Measurements from ENCODE around the gene MIA.
"Not testable (repeated sequence)": the region's sequence is repeated elsewhere in the genome, so short reads cannot be mapped to it uniquely, and the experiment has no call there.

MIA gene

DNA sequence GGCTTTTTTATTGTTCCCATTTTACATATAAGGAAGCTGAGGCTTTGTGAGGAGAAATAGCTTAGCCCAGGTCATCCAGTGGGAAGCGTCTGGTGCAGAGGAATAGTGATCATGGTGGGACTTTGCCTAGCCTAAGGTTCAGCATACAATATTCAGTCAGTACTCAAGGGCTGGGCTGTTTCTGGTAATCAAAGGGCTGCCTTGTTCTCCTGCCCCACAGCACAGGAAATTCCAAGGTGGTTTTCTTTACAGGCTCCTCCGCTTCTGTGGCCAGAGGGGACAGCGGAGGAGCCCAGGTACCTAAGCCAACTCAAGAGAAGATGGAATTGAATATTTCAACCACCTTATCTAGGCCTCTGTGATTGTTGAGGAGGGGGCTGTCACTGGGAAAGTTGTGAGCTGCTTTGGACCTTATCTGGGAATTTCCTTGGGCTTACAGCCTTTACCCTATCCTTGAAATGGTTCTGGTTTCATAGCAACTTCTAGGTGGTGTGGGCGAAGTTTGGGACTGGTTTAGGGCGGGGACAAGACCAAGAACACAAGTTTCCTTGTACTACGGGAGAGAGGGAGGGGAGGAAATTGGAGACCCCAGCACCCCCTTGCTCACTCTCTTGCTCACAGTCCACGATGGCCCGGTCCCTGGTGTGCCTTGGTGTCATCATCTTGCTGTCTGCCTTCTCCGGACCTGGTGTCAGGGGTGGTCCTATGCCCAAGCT lies at the start of gene MIA:
MIA (plus strand) TSS at position 606 of the 716 bp plus-strand sequence; CDS start at position 628, 22 bp downstream.
- no peak for DNase-seq

DNA sequence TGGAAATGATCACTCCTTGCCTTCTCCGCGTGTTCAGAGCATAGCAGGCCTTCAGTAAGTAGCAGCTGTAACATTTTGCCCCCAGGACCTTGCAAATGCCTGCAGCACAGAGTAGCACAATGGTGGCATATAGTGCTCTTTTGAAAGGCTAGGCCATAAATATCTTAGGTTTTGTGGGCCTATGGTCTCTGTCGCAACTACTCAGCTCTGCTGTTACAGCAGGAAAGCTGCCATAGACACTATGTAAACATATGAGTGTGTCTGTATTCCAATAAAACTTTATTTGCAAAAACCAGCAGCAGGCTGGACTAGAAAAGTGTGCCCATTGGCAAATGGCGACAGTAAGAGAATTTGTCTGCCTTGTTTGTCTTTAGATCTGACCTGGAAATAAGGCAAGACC lies 49.0 kb upstream of the MIA start:
- no peak for DNase-seq

DNA sequence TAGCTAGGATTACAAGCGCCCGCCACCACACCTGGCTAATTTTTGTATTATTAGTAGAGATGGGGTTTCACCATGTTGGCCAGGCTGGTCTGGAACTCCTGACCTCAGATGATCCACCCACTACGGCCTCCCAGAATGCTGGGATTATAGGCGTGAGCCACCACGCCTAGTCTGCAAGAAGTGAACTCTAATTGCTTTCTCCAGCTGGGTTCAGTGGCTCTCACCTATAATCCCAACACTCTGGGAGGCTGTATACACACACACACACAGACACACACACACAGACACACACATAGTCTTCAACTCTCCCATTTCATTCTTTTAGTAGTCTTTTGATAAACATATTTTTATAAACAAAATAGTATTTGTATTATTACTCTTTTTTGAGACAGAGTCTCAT lies 45.3 kb upstream of the MIA start:
- DNase-seq: not testable (repeated sequence)

DNA sequence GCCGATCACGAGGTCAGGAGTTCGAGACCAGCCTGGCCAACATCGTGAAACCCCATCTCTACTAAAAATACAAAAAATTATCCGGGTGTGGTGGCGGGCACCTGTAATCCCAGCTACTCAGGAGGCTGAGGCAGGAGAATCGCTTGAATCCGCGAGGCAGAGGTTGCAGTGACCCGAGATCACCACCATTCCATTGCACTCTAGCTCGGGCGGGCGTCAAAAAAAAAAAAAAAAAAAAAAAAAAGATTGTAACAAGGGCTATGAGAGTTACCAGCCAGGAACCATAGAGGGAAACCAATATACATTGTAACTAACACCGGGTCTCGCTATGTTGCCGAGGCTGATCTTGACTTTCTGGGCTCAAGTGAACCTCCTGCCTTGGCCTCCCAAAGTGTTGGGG lies 43.0 kb upstream of the MIA start:
- not testable (repeated sequence) for DNase-seq

DNA sequence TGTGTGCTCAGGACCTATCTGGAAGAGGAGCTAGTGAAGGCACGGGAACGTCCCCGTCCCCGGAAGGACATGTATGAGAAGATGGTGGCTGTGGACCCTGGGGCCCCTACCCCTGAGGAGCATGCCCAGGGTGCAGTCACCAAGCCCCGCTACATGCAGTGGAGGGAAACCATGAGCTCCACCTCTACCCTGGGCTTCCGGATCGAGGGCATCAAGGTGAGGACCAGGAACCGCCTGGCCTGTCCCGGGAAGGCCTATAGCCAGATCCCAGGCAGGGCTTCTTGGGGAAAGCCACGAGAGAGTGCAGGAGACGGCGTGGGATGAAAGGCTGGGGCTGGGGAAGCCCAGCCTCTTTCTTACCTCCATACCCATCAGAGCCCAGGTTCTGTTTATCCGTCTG lies 42.2 kb upstream of the MIA start:
- no peak for DNase-seq

DNA sequence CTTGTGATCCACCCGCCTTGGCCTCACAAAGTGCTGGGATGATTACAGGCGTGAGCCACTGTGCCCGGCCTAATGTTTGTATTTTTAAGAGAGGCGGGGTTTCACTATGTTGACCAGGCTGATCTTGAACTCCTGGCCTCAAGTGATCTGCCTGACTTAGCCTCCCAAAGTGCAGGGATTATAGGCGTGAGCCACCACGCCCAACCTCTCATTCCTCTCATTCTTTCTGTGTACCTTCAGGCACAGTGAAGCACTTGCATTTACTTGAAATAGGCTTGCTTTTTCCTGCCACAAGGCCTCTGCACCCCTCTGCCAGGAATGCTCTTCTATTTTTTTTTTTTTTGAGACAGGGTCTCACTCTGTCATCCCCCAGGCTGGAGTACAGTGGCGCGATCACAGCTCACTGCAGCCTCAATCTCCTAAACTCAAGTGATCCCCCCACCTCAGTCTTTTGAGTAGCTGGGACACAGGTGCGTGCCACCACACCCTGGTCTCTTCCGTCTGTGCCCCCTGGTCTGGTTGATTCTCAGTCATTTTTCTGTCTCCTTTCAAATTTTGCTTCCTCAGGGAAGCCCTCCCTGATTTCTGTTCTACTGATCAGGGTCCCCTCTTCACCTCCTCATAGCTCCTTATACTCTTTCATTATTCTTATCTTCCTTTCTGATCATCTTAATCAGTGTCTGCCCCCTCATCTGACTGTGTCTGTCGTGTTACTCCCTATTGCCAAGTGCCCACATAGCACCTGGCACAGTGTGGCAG lies 40.1 kb upstream of the MIA start:
- no peak for DNase-seq

DNA sequence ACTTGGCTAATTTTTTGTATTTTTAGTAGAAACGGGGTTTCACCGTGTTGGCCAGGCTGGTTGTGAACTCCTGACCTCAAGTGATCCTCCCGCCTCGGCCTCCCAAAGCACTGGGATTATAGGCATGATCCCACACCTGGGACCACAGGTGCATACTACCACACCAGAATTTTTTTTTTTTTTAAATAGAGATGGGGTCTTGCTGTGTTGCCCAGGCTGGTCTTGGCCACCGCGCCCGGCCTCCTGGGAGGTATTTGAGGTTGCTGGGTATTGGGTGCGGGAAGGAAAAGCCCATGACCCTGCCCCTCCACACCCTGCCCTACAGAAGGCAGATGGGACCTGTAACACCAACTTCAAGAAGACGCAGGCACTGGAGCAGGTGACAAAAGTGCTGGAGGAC lies 38.7 kb upstream of the MIA start:
- DNase-seq: no peak

DNA sequence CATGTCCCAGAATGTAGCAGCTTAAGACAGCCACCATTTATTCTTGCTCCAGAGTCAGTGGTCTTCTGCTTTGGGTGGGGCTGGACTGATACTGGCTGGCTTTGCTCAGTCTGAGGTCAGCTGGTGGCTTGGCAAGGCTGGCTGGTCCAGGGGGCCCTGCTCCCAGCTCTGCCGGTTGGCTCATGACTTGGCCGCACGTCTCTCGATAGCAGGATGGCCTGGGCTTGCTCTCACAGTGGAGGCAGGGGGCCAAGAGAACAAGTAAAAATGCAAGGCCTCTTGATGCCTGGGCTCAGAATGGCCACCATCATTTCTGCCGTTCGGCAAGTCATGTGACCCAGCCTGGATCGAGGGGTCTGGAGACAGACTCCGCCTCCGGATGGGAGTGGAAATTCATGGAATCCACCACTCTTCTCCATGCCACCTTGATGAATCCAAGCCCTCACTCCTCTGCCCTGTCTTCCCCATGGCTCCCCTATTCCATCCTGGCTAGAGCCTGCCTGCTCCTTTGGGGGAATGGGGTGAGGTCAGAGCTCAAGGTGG lies 38.1 kb upstream of the MIA start:
- no peak for DNase-seq

DNA sequence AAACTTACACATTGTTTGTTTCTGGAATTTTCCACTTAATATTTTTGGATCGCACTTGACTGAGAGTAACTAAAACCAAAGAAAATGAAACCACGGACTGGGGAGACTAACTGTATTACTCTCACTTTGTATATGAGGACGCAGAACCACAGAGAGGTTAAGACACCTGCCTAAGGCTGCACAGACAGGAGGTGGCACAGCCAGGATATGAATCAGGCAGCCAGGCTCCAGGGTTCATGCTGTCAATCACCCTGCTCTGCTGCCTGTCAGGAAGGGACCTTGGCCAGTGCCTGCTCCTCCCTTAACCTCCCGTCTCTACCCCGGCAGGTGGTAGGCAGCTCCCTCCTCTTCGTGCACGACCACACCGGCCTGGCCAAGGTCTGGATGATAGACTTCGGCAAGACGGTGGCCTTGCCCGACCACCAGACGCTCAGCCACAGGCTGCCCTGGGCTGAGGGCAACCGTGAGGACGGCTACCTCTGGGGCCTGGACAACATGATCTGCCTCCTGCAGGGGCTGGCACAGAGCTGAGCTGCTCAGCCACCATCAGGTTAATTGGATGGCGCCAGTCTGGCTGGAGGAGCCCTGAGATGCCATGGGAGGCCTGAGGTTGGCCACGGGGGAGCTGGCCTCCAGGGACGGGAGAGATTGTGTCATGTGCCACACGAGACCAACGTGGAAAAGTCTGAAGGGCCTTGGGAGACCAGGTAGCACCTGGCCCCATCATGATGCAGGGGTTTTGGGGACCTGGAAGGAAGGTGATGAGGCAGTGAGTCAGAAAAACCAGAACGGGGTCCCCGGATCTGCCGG lies 36.1 kb upstream of the MIA start:
- no peak for DNase-seq

DNA sequence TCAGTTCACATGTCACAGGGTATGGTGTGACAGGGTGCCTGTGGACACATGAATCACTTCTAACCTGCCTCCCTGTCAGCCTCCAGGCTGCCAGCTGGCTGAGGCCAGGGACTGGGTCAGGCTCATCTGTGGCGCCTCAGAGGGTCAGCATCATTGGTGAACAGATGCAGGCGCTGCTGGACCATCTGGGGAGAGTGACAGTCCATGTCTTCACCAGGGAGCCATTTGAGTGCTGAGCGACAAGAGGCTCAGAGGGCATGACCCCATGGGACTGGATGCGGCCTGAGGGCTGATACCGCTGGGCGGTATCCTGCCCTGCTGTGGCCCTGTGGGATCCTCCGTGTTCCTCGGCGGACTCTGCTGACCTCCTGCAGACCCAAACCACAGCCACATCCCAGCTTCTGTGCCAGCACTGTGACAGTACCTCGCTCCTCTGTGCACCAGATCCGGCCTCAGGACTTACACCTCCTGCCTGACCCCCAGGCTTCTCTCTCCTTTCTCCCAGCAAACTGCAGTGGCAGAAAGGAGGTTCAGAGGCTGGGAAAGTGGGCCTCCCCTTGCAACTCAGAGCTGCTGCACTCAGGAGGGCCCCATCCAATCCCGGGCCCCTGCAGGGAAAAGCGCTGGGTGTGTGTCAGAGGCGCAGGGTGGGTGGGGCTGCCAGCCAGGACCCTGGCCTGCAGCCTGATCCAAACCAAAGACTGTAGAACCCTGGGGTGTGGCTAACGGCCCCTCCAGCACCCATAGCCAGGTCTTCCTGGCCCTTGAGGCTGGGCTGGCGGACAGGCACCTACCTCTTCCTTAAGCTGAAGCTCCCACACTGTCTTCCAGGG lies 35.2 kb upstream of the MIA start:
- no peak for DNase-seq

DNA sequence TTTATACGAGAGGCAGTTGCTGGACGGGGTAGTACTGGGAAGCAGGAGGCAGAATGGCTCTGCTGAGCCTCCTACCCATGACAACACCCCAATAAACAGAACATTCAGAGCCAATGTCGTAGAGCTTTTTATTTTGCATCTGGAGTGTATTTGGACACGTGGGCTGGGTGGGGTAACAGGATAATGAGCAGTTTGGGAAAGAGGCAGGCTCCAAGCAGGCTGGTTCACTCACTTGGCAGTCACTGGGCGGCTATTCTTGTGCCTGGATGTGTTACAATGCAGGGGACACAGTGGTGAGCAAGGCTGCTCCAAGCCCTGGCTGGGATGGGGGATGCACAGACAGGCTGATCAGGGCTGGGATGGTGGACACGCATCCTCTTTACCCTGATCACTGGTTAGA lies 34.6 kb upstream of the MIA start:
- no peak for DNase-seq

DNA sequence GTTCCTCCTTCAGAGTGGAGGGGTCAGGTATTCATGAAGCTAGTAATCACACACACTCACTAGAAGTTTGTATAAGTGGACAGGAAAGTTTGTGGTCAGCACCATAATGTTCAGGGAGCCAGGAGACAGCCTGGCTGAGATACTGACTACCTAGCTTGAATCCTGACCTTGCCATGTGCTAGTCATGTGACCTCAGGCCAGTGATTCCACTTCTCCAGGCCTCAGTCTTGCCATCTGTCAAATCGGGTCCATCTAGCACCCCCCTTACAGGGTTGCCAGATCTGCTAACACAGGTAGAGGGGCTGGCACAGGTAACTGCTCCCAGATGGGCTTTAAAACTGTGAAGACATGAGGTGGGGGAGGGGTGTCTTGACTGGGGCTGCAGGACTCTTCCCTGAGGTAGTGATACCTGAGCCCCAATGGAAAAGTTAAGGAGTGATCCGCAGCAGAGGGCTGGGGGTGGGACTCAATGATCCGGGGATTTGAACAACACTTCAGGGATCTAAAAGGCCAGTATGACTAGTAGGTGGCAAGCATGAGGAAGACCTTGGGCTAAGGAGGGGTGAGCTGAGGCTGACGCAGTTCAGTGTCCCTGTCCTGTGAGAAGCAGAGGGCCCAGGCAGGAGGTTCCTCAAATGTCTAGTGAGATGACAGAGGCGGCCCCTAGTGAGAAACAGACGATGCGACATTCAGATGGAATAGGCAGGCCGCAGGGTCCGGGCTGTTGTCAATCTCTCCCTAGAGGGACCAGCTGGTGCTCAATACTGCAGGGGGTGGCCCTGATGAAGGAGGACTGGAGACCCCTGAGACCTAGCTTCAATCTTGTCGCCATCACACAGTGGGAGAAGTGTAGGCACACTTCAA lies 33.6 kb upstream of the MIA start:
- DNase-seq: no peak

DNA sequence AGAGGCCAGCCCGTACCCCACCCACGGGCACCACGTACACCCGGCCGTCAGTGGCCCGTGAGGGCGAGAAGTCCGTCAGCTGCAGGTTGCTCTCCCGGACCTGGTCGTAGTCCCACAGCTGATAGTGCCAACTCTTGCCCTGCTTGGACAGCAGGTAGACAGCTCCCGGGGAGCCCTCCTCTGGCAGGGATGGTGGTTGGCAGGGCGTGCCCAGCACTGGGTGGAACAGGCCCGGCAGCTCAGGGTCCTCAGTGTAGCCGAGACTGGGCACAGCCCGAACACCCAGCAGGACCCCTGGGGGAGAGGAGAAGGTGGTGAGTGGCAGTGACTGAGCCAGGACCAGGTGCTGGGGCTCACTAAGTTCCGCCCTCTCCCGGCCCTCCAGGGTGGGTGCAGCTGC lies 32.8 kb upstream of the MIA start:
- no peak for DNase-seq

DNA sequence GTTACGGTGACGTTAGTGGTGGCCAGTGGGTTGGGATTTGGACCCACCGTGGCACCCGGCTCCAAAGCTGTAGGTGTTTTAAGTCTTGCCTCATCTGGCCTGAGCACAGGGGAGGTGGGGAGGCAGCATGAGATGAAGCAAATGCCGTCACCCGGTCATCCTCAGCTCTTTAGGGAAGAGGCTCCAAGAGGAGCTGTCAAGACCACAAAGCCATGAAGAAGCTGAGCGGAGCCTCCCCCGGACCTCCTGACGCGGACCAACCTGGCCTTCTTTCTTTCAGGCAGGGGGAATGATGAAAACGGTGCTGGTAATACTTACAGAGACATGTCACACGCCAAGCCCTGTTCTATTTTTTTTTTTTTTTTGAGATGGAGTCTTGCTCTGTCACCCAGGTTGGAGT lies 32.4 kb upstream of the MIA start:
- no peak for DNase-seq

DNA sequence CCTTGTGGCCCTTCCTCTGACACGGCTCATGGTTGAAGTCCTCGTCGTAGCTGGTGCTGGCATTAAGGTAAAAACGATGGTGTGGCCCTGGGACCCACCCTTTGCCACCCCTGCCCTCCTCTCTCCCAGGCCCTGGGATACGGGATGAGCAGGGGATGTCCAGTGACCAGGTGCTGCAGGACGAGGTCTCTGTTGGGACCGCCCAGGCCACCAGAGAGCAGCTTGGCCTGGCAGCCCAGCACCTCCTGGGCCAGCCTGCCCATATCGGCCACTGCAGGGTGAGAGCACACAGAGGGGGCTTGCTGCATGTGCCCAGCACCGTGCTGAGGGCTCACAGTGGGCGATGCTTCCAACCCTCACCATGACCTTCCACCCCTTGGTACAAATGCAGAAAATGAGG lies 31.4 kb upstream of the MIA start:
- DNase-seq: no peak

DNA sequence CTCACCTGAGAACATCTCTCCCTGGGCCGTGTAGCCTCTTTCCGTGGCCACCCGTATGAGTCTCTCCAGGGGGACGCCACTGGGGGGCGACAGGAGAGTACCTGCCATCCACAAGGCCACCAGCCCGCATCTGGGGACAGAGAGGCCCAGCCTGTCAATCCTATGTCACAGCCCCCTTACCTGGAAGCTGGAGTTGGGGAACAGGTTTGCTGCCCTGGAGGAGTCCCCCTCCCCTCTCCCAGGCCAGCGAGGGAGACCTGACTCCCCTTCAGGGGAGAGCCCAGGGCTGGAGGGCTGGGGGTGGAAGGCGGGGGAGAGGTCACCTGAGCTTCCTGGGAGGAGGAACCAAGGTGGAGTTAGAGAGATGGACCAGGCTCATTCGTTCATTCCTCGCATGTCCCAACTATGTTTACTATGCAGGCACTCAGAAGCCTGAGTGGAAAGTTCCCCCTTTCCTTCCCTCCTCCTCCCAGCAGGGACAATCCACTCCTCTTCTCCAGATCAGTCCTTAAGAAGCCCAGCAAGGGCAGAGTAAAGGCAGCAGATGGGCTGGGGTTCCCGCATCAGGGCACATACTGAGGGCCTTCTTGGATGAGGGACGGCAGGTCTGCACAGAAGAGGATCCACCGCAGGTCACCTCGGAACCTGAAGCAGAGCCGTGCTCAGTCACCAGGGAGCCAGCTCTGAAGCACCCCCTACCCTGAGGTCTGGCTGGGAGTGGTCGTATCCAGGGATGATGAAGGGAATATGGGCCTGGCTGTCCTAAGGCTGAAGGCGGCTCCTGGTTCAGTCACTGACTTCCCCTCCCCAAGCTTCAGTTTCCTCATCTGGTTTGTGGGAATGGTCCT lies 30.5 kb upstream of the MIA start:
- no peak for DNase-seq

DNA sequence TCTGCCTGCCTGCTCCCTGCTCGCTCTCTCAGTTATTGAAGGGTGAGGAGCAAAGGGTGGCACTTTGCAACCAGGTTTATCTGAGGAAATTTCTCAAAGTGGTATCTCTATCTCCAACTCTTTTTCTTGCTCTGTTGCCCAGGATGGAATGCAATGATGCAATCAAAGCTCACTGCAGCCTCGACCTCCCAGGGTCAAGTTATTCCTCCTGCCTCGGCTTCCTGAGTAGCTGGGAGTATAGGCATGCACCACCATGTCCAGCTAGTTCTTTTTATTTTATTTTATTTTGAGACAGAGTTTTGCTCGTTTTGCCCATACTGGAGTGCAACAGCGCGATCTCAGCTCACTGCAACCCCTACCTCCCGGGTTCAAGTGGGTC lies 29.9 kb upstream of the MIA start:
- no peak for DNase-seq

DNA sequence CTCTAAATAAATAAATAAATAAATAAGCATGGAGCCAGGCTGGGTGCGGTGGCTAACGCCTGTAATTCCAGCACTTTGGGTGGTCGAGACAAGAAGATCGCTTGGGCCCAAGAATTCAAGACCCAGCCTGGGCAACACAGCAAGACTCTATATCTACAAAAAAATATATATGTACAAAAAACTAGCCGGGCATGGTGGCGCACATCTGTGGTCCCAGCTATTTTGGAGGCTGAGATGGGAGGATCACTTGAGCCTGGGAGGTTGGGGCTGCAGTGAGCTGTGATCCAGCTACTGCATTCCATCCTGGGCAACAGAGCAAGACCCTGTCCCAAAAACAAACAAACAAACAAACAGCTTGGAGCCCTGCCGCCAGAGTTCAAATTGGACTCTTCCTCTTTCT lies 27.8 kb upstream of the MIA start:
- no peak for DNase-seq

DNA sequence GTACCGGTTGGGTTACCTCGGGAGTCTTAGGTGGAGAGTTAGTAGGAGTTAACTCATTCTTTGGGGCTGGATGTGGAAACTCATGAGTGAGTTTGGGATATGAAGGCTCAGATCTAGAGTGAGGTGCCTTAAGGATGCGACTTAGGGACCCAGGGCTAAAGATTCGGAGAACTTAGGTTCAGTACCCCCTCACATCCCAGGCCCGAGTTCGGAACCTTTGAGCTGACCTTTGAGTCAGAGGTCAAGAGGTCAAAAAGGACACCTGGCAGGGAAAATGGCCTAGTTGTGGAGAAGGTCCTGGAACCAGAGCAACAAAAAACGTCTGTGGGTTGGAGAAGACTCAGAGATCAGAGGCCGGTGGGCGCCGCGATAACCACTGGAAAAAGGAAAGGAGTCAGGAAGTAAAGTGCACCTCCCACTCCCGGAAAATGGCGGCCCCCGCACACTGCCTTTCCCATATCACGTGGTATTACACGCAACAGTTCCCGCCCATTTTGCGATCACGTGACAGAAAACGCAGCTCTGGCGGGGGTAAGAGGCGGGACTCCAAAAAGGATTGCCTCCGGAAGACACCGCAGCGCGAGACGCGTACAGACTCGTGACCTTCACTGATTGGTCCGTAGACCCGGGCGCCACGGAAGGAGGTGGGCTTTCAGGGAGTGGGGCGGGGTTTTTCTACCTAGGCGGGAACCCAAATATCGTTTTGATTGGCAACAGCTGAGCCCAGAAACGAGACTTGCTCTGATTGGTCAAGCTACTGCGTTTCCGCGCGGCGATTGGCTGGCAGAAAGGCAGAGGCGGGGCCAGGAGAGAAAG lies 25.1 kb upstream of the MIA start, which contains the start of gene ACTMAP:
ACTMAP (minus strand) TSS at position 420 of the 816 bp plus-strand sequence. CDS start 674 bp downstream, outside the sequence.
- peak; percentile 98 for DNase-seq
